HG02759 (cell line): ENCODE data around the gene EMC10.
"Not testable (repeated sequence)": the region's sequence is repeated elsewhere in the genome, so short reads cannot be mapped to it uniquely, and the experiment has no call there.

Experiments used
- ATAC-seq: cut with Tn5 transposase; IDR thresholded peaks from one replicate; pipeline ENCODE4 v1.9.1; 2021; ENCODE audit warnings: mild to moderate bottlenecking, moderate library complexity; ENCODE audit not compliant: unreplicated experiment

The EMC10 gene

GRCh38 chr19:50476224-50476906 lies at the start of gene EMC10, which contains the start of gene GARIN5A:
TSS of gene EMC10 (plus strand) at chr19:50476507. CDS start at chr19:50476545, 38 bp downstream.
TSS of gene GARIN5A (minus strand) at chr19:50476848. CDS start at chr19:50476388, 460 bp downstream.
- ATAC-seq, result peak; percentile 86

GRCh38 chr19:50427318-50427925 lies 48.9 kb upstream of the EMC10 start:
- ATAC-seq, result no peak

DNA sequence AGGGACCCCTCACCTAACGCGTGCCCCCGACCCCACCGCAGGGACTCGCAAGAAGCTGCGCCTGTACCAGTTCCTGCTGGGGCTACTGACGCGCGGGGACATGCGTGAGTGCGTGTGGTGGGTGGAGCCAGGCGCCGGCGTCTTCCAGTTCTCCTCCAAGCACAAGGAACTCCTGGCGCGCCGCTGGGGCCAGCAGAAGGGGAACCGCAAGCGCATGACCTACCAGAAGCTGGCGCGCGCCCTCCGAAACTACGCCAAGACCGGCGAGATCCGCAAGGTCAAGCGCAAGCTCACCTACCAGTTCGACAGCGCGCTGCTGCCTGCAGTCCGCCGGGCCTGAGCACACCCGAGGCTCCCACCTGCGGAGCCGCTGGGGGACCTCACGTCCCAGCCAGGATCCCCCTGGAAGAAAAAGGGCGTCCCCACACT lies 48.3 kb upstream of the EMC10 start:
- ATAC-seq, result no peak

GRCh38 chr19:50428772-50429463 lies 47.4 kb upstream of the EMC10 start:
- no peak for ATAC-seq

DNA sequence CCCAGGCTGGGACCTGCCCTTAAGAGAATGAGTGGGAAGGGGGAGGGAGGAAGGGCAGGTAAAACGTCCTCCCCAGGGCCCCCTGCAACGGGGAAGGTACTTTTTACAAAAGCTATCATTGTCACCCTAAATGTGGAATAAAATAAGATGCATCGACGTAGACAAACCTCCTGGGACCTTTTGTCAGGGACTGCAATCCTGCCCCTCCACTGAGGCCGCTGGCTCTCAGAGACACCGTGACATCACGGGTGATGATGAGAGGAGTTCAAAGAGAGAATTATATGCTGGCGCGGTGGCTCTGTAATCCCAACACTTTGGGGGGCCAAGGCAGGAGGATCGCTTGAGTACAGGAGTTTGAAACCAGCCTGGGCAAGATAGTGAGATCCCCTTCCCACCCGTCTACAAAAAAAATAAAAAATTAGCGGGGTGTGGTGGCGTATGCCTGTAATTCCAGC lies 45.4 kb upstream of the EMC10 start:
- ATAC-seq, result no peak

GRCh38 chr19:50431343-50432220 lies 44.7 kb upstream of the EMC10 start:
- peak; percentile 73 for ATAC-seq

DNA sequence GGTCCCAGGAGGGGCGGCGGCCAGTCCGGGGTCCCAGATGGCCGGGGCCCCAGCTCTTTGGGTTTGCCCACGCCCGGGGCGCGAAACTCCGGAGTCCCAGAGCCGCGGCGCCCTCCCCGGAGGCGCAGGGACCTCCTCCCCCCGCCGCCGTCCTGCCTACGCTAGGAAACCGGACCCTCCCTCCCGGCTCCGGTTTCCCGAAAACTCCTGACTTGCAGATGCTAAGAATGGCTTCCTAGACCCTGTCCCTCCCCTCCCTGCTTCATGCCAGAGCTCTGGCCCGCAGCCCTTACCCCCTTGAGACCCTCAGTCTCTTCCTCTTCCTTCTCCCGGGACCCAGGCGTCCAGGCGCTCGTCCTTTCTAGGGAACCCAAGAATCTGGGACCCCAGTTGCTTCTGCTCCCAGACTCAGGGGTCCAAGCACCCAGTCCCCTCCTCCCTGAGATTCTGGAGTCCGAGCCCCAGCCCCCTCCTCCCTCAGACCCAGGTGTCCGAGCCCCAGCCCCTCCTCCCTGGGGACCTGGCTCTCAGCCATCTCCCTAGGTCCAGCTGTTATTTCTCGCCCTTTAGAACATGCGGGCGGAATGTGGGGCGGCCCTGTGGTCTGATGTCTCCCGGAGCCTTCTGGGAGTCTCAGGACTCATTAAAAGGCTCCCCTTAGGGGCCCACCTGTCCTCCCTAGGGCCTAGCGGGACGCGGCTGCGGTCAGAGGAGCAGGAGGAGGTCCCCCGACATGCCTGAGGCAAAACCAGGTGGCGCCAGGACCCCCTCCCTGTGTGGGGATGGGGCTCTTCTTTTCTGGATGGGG lies 43.9 kb upstream of the EMC10 start, which contains the start of gene MYBPC2:
Gene MYBPC2 (plus strand): TSS at position 672 of the 808 bp plus-strand sequence. CDS start 62 bp downstream, at position 734.
- peak; percentile 7 for ATAC-seq

GRCh38 chr19:50433201-50434180 lies 42.8 kb upstream of the EMC10 start:
- ATAC-seq, result no peak

DNA sequence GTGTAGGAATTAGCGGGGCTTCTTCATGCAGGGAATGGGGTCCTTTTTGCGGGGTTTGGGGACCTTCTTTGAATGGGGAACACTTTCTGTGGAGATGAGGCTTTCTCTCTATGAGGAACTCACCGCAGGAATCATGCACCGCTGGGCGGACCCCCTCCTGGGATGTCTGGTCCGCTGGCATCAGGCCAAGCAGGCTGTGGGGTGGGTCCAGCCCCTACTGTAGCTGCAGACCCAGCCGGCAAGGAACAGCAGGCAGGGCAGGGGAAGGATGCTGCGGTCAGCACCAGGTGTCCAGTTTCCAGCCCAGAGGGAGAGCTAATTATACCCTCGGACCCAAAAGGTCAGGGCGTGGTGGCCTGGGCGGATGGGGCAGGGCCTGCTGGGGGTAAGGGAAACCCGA lies 41.8 kb upstream of the EMC10 start:
- ATAC-seq, result no peak

DNA sequence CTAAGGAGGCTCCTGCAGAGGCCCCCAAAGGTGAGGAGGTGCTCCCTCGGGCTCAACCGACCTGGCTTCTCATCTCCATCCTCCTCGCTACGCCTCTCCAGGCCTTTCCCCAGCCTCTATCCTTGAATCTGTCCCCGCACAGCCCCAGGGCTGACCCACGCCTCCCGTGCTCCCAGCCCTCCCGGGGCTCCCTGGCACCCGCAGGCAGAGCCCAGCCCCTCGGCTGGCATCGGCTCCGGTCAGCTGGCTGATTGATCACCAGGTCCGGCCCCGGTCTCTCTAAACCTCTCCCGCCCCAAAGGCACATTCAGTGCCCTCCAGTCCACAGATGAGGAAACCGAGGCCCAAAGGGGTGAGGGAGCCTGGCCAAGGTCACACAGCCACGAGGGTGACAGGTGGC lies 41.1 kb upstream of the EMC10 start:
- no peak for ATAC-seq

GRCh38 chr19:50435627-50436026 lies 40.7 kb upstream of the EMC10 start:
- no peak for ATAC-seq

- no peak for ATAC-seq
Observed at GRCh38 chr19:50437862-50438449, 38.4 kb upstream of the EMC10 start.

- ATAC-seq, result not testable (repeated sequence)
Observed at GRCh38 chr19:50439130-50439529, 37.2 kb upstream of the EMC10 start.

GRCh38 chr19:50444059-50444458 lies 32.2 kb upstream of the EMC10 start:
- ATAC-seq, result no peak

DNA sequence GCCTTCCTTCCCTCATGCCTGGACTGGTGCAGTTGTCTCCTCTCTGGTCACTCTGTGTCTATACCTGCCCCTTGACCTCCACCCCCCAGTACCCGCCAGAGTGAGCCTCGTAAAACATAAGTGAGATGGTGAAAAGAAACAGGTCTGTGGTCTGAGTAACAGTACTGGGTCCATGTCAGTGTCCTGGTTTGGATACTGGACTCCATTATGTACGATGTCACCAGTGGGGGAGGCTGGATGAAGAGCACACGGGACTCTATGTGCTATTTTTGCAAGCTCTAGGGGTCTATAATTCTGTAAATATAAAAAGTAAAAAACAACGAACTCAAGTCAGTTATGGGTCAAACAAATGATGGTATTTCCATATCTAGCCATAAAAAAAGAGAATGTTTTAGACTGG lies 29.3 kb upstream of the EMC10 start:
- no peak for ATAC-seq

GRCh38 chr19:50447750-50448149 lies 28.6 kb upstream of the EMC10 start:
- ATAC-seq, result no peak

GRCh38 chr19:50449236-50449899 lies 26.9 kb upstream of the EMC10 start:
- no peak for ATAC-seq
